Panc1 (cell line): ENCODE data around the gene FGFR1OP2. TPM values are rescaled to one million over a fixed set of nuclear protein-coding genes. Genes with fewer than 3 reads are reported as not detected.

Source experiments
- ATAC-seq: fragments of 200-7000 bp; cut with Tn5 transposase; 2 replicates; pipeline ENCODE4 v1.9.1; 2020; ENCODE audit warnings: mild to moderate bottlenecking, moderate library complexity
- BruUV-seq: library from RNA; stranded (reverse); fragments of 400-500 nt; replicated peaks from 2 replicates; lab custom pipeline; 2021; lab: Mats Ljungman, UMichigan
- CTCF ChIA-PET: fragments of 300-600 bp; sonication (Branson Sonifier 250); formaldehyde crosslinking; loops from one replicate; lab custom pipeline; 2022; ENCODE audit warnings: antibody characterized with exemption; lab: Charles Lee
- POLR2A ChIA-PET: fragments of 300-600 bp; sonication (Branson Sonifier 250); formaldehyde crosslinking; loops from one replicate; lab custom pipeline; 2022; ENCODE audit warnings: antibody characterized with exemption; lab: Charles Lee
- DNase-seq: peaks from one replicate; pipeline ENCODE4 v3.0.0-alpha.2; 2010; ENCODE audit warnings: low read depth, low spot score
- H3K27ac ChIP-seq: 2 replicates; pipeline ENCODE4 v1.5.1; 2011; ENCODE audit warnings: mild to moderate bottlenecking, low read length, inconsistent platforms
- H3K27me3 ChIP-seq: fragments of 200-500 bp; sonication (Bioruptor generic); 2 replicates; pipeline ENCODE4 v1.6.0; 2014; ENCODE audit warnings: low read length, inconsistent platforms; ENCODE audit not compliant: control insufficient read depth, insufficient read depth
- H3K36me3 ChIP-seq: fragments of 200-500 bp; sonication (Bioruptor generic); 2 replicates; pipeline ENCODE4 v1.5.1; 2014; ENCODE audit warnings: inconsistent platforms, mild to moderate bottlenecking, low read length, moderate library complexity; ENCODE audit not compliant: control insufficient read depth, insufficient read depth
- H3K4me1 ChIP-seq: 2 replicates; pipeline ENCODE4 v1.5.1; 2011; ENCODE audit warnings: inconsistent platforms, mild to moderate bottlenecking, low read length, moderate library complexity; ENCODE audit not compliant: control insufficient read depth, insufficient read depth
- H3K4me3 ChIP-seq, 2 experiments: 2 replicates each; pipeline ENCODE4 v1.5.1; 2011 to 2012; ENCODE audit warnings: low read depth in 2 of 2, low read length in 2 of 2, mild to moderate bottlenecking in 2 of 2, inconsistent platforms in 1 of 2, moderate library complexity in 1 of 2
- H3K9me3 ChIP-seq: fragments of 200-500 bp; sonication (Bioruptor generic); 2 replicates; pipeline ENCODE4 v1.5.1; 2014; ENCODE audit warnings: low read depth, mild to moderate bottlenecking, inconsistent platforms, low read length, moderate library complexity; ENCODE audit not compliant: control insufficient read depth, insufficient read depth
- POLR2AphosphoS5 ChIP-seq: IDR thresholded peaks from 2 replicates; pipeline ENCODE4 v1.6.1; 2012; ENCODE audit warnings: mild to moderate bottlenecking, low read depth, low read length, moderate library complexity
- SIN3A ChIP-seq: IDR thresholded peaks from 2 replicates; pipeline ENCODE4 v1.6.1; 2012; ENCODE audit warnings: low read depth, mild to moderate bottlenecking, low read length, moderate library complexity, borderline replicate concordance; ENCODE audit not compliant: insufficient read depth
- TCF7L2 ChIP-seq: IDR thresholded peaks from 2 replicates; pipeline ENCODE4 v1.6.1; 2011; ENCODE audit warnings: mild to moderate bottlenecking, low read depth, low read length, inconsistent platforms
- in situ Hi-C: cut with HindIII; loops from 2 replicates; pipeline ENCODE4 v1.10.0; 2016; ENCODE audit warnings: low sequenced_read_pairs, low pct_unique_long_range_greater_than_20kb
- intact Hi-C: fragments of 100-400 bp; cut with micrococcal nuclease; formaldehyde crosslinking; loops from one replicate; pipeline ENCODE4 v1.10.0; 2022; ENCODE audit not compliant: unreplicated experiment
- total RNA-seq: library from RNA; stranded (reverse); gene quantifications from one replicate; pipeline ENCODE4 v1.2.1, GENCODE V29; 2021; ENCODE audit not compliant: unreplicated experiment
- TF ChIP-seq, protein P1 (sequence below): fragments of 450-650 bp; IDR thresholded peaks from 2 replicates; pipeline ENCODE4 v1.5.1; 2017; ENCODE audit warnings: mild to moderate bottlenecking
- TF ChIP-seq, protein P2 (sequence below), 2 experiments: IDR thresholded peaks; 2 replicates each; pipeline ENCODE4 v1.6.1; 2011 to 2012; ENCODE audit warnings: low read depth in 2 of 2, control low read depth in 1 of 2, low read length in 1 of 2, mild to moderate bottlenecking in 1 of 2, moderate library complexity in 1 of 2; ENCODE audit not compliant: insufficient read depth in 1 of 2

Gene FGFR1OP2
- total RNA-seq, 1 experiment from 2014 or later, result 60.1 TPM

DNA sequence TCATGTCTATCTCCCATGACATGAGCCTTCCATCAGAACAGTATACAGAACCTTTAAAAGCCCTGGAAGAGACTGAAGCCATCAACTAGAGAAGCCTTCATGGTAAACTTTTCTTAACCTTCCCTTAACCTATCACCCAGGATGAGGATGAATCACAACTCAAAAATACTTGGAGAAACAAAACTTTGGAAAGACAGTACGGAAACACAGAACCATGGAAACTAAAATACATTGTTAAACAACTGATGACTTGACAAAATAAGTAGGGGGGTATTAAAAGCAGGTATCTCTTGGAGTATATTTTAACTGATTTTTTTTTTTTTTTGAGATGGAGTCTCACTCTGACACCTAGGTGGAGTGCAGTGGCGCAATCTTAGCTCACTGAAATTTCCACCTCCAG is 67.2 kb downstream of the FGFR1OP2 start:
- BruUV-seq, result no TSS peak
- Histone ChIP-seq H3K4me1 (peaks cover 10% of the 10 kb centered on the region; the same call in 1 of the 2 replicates), H3K9me3 (no peaks in the 10 kb centered on the region), H3K27me3 (no peaks in the 10 kb centered on the region), H3K4me3 (no peak overlapping the region), H3K36me3 (no peaks in the 10 kb centered on the region), H3K27ac (no peak overlapping the region)
- ChIA-PET CTCF (interaction anchor here (0.6 kb wide), 1 partner anchor 10 kb away, joined by 3 read pairs; no protein-coding TSS in a partner anchor), POLR2A (no interaction called here)
- intact Hi-C loops (no loop called here), in situ Hi-C loops (no loop called here)
- DNase-seq, result no peak
- ATAC-seq, result no peak
- no peak for TF ChIP-seq TCF7L2

DNA sequence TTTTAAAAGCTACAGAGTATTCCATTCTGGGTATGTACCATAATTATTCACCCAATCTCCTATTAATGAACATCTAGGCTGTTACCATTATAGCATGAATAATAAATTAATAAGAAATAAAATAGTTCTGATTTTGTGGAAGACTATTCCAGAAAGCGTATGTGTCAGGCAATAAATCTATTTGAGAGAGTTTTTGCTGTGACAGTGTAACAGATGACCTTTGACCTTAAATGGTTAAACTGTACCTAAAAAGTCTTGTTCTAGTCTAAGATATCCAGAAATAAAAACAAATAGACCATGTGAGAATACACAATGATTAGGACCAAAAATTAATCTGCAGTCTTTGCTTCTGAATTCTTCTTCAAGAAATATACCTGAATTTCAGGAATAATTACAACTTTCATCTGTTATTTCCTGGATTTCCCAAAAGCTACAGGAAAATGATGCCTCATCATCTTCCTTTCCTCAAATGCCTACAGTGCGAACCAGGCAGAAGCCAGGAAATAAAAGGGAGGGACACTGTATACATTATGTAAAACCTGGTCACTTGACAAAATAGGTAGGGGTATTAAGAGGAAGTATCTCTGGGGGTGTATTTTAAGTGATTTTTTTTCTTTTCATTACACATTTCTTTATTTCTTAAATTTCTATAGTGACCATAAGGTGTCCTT is 68.7 kb downstream of the FGFR1OP2 start:
- ChIA-PET CTCF (interaction anchor here (0.6 kb wide), 1 partner anchor 644 kb away, joined by 3 read pairs; no protein-coding TSS in a partner anchor), POLR2A (no interaction called here)
- H3K27me3 ChIP-seq, result no peaks in the 10 kb centered on the region
- no peak overlapping the region for H3K4me3 ChIP-seq
- no peaks in the 10 kb centered on the region for H3K36me3 ChIP-seq
- ATAC-seq (no peak), DNase-seq (no peak)
- H3K4me1 ChIP-seq, result peaks cover 10% of the 10 kb centered on the region; the same call in 1 of the 2 replicates
- TF ChIP-seq POLR2AphosphoS5 (no peak), SIN3A (no peak), TCF7L2 (no peak)
- TF ChIP-seq, protein P1, sequence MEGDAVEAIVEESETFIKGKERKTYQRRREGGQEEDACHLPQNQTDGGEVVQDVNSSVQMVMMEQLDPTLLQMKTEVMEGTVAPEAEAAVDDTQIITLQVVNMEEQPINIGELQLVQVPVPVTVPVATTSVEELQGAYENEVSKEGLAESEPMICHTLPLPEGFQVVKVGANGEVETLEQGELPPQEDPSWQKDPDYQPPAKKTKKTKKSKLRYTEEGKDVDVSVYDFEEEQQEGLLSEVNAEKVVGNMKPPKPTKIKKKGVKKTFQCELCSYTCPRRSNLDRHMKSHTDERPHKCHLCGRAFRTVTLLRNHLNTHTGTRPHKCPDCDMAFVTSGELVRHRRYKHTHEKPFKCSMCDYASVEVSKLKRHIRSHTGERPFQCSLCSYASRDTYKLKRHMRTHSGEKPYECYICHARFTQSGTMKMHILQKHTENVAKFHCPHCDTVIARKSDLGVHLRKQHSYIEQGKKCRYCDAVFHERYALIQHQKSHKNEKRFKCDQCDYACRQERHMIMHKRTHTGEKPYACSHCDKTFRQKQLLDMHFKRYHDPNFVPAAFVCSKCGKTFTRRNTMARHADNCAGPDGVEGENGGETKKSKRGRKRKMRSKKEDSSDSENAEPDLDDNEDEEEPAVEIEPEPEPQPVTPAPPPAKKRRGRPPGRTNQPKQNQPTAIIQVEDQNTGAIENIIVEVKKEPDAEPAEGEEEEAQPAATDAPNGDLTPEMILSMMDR, result no peak
- TF ChIP-seq, protein P2, sequence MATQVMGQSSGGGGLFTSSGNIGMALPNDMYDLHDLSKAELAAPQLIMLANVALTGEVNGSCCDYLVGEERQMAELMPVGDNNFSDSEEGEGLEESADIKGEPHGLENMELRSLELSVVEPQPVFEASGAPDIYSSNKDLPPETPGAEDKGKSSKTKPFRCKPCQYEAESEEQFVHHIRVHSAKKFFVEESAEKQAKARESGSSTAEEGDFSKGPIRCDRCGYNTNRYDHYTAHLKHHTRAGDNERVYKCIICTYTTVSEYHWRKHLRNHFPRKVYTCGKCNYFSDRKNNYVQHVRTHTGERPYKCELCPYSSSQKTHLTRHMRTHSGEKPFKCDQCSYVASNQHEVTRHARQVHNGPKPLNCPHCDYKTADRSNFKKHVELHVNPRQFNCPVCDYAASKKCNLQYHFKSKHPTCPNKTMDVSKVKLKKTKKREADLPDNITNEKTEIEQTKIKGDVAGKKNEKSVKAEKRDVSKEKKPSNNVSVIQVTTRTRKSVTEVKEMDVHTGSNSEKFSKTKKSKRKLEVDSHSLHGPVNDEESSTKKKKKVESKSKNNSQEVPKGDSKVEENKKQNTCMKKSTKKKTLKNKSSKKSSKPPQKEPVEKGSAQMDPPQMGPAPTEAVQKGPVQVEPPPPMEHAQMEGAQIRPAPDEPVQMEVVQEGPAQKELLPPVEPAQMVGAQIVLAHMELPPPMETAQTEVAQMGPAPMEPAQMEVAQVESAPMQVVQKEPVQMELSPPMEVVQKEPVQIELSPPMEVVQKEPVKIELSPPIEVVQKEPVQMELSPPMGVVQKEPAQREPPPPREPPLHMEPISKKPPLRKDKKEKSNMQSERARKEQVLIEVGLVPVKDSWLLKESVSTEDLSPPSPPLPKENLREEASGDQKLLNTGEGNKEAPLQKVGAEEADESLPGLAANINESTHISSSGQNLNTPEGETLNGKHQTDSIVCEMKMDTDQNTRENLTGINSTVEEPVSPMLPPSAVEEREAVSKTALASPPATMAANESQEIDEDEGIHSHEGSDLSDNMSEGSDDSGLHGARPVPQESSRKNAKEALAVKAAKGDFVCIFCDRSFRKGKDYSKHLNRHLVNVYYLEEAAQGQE (IDR thresholded peaks at IDR 0.05; ENCODE audit: insufficient read depth in 1 of 2, low read depth in 2 of 2, low read length in 1 of 2), result no peak
- BruUV-seq, result no TSS peak
- intact Hi-C loops, result no loop called here
- no peaks in the 10 kb centered on the region for H3K9me3 ChIP-seq
- H3K27ac ChIP-seq, result no peak overlapping the region
- in situ Hi-C loops, result no loop called here

- TF ChIP-seq SIN3A, result no peak
- TF ChIP-seq TCF7L2, result no peak
- TF ChIP-seq, protein P2 (IDR thresholded peaks at IDR 0.05; ENCODE audit: insufficient read depth in 1 of 2, low read depth in 2 of 2, low read length in 1 of 2), result no peak
- TF ChIP-seq, protein P1, result no peak
- no peak for TF ChIP-seq POLR2AphosphoS5
- in situ Hi-C loops (no loop called here), intact Hi-C loops (no loop called here)
- Histone ChIP-seq H3K27me3 (no peaks in the 10 kb centered on the region), H3K27ac (no peak overlapping the region), H3K9me3 (no peaks in the 10 kb centered on the region), H3K36me3 (no peaks in the 10 kb centered on the region), H3K4me1 (peaks cover 18% of the 10 kb centered on the region), H3K4me3 (no peak overlapping the region)
- DNase-seq (no peak), ATAC-seq (no peak)
- BruUV-seq, result no TSS peak
- ChIA-PET CTCF (no interaction called here), POLR2A (no interaction called here)
Observed at GRCh38 chr12:27008081-27008480, 69.8 kb downstream of the FGFR1OP2 start.
